Activated T-cell treated with anti-CD3 and anti-CD28 coated beads, Interleukin-2, amount 50 U/mL, for 72 hours (primary cell): ENCODE results near the gene TMEM108. TPM values are rescaled to one million over a fixed set of nuclear protein-coding genes. Genes with fewer than 3 reads are reported as not detected.

Experiments
- ATAC-seq, 2 donors: fragments of 150-1000 bp; cut with Tn5 transposase; replicated peaks in 1 of 2; 2 replicates each; pipeline ENCODE4 v1.10.0; 2021; ENCODE audit warnings: moderate library complexity in 2 of 2, mild to moderate bottlenecking in 1 of 2
- DNase-seq, 2 donors: peaks; one replicate each; pipeline ENCODE4 v3.0.0; 2021 to 2022; ENCODE audit warnings: mixed read lengths in 1 of 2
- H3K27ac Mint-ChIP-seq: one replicate; pipeline ENCODE4 v1.8.0; 2022; ENCODE audit warnings: mild to moderate bottlenecking, moderate library complexity, mixed read lengths
- H3K27me3 Mint-ChIP-seq: one replicate; pipeline ENCODE4 v1.8.0; 2022; ENCODE audit warnings: low read depth, mixed read lengths
- H3K36me3 Mint-ChIP-seq, 2 donors: one replicate each; pipeline ENCODE4 v1.8.0; 2022; ENCODE audit warnings: mixed read lengths in 2 of 2, mild to moderate bottlenecking in 1 of 2; ENCODE audit not compliant: insufficient read depth in 2 of 2
- H3K4me1 Mint-ChIP-seq: one replicate; pipeline ENCODE4 v1.8.0; 2022; ENCODE audit warnings: low read depth, mixed read lengths
- H3K4me3 Mint-ChIP-seq, 2 donors: one replicate each; pipeline ENCODE4 v1.8.0; 2022; ENCODE audit warnings: mild to moderate bottlenecking in 2 of 2, mixed read lengths in 2 of 2, moderate library complexity in 2 of 2
- H3K9me3 Mint-ChIP-seq, 2 donors: one replicate each; pipeline ENCODE4 v1.8.0; 2022; ENCODE audit warnings: mixed read lengths in 2 of 2
- total RNA-seq, 2 donors: library from RNA; stranded (reverse); gene quantifications; one replicate each; pipeline ENCODE4 v1.2.3, GENCODE V29; 2022

Gene TMEM108
- total RNA-seq, 2 donors from 2014 or later: 0.12 TPM; not detected in 1

- DNase-seq: no peak
- ATAC-seq: no peak
- peaks cover 14% of the 10 kb centered on the region for H3K27me3 Mint-ChIP-seq
- no peak overlapping the region for H3K27ac Mint-ChIP-seq
- H3K4me3 Mint-ChIP-seq: no peak overlapping the region
- H3K9me3 Mint-ChIP-seq: peaks cover 2% of the 10 kb centered on the region in 2 donors
- no peaks in the 10 kb centered on the region for H3K36me3 Mint-ChIP-seq
- H3K4me1 Mint-ChIP-seq: no peaks in the 10 kb centered on the region
Observed at GRCh38 chr3:133196527-133196926, 158.3 kb downstream of the TMEM108 start.

- no peak for ATAC-seq
- H3K27ac Mint-ChIP-seq: no peak overlapping the region
- peaks cover 2 to 3% of the 10 kb centered on the region in 2 donors for H3K9me3 Mint-ChIP-seq
- DNase-seq: no peak
- no peak overlapping the region for H3K4me3 Mint-ChIP-seq
- H3K36me3 Mint-ChIP-seq: no peaks in the 10 kb centered on the region
- H3K4me1 Mint-ChIP-seq: no peaks in the 10 kb centered on the region
- peaks cover 4% of the 10 kb centered on the region for H3K27me3 Mint-ChIP-seq
Observed at GRCh38 chr3:133197619-133198018, 159.4 kb downstream of the TMEM108 start.

- Mint-ChIP-seq H3K27me3 (peaks cover 20% of the 10 kb centered on the region), H3K27ac (no peak overlapping the region), H3K4me3 (no peak overlapping the region), H3K4me1 (peaks cover 13% of the 10 kb centered on the region), H3K9me3 (peaks cover 0 to 2% of the 10 kb centered on the region in 2 donors), H3K36me3 (no peaks in the 10 kb centered on the region)
- DNase-seq (no peak), ATAC-seq (no peak)
Observed at GRCh38 chr3:133206921-133207320, 168.7 kb downstream of the TMEM108 start.

GRCh38 chr3:133208184-133208583, 170.0 kb downstream of the TMEM108 start:
- Mint-ChIP-seq H3K27me3 (peaks cover 20% of the 10 kb centered on the region), H3K9me3 (peaks cover 0 to 2% of the 10 kb centered on the region in 2 donors), H3K36me3 (no peaks in the 10 kb centered on the region), H3K4me1 (peaks cover 13% of the 10 kb centered on the region), H3K27ac (no peak overlapping the region), H3K4me3 (no peak overlapping the region)
- no peak for ATAC-seq
- no peak for DNase-seq

- Mint-ChIP-seq H3K36me3 (no peaks in the 10 kb centered on the region), H3K27me3 (peaks cover 12% of the 10 kb centered on the region), H3K4me3 (peak overlapping the region; percentile 16 to 23), H3K27ac (no peak overlapping the region), H3K4me1 (peaks cover 13% of the 10 kb centered on the region), H3K9me3 (no peaks in the 10 kb centered on the region)
- ATAC-seq (peak; percentile 76 to 86), DNase-seq (peak; percentile 2 to 3)
Observed at GRCh38 chr3:133209871-133210550, 171.8 kb downstream of the TMEM108 start.

GRCh38 chr3:133210656-133211055, 172.5 kb downstream of the TMEM108 start:
- H3K27ac Mint-ChIP-seq: no peak overlapping the region
- H3K36me3 Mint-ChIP-seq: no peaks in the 10 kb centered on the region
- no peaks in the 10 kb centered on the region for H3K9me3 Mint-ChIP-seq
- H3K27me3 Mint-ChIP-seq: peaks cover 11% of the 10 kb centered on the region
- ATAC-seq: no peak
- no peak overlapping the region for H3K4me3 Mint-ChIP-seq
- H3K4me1 Mint-ChIP-seq: peaks cover 13% of the 10 kb centered on the region
- DNase-seq: no peak

- H3K27ac Mint-ChIP-seq: no peak overlapping the region
- H3K36me3 Mint-ChIP-seq: no peaks in the 10 kb centered on the region
- no peak for DNase-seq
Observed at GRCh38 chr3:133211449-133211848, 173.3 kb downstream of the TMEM108 start.

GRCh38 chr3:133211856-133212255, 173.7 kb downstream of the TMEM108 start:
- Mint-ChIP-seq H3K4me1 (peaks cover 13% of the 10 kb centered on the region), H3K27me3 (no peaks in the 10 kb centered on the region), H3K4me3 (no peak overlapping the region), H3K9me3 (peaks cover 0 to under 1% of the 10 kb centered on the region in 2 donors), H3K27ac (no peak overlapping the region), H3K36me3 (no peaks in the 10 kb centered on the region)
- ATAC-seq: no peak
- no peak for DNase-seq

More at GRCh38 chr3:133211449-133211848, 173.3 kb downstream of the TMEM108 start:
- ATAC-seq: no peak
- H3K27me3 Mint-ChIP-seq: peaks cover 3% of the 10 kb centered on the region
- H3K9me3 Mint-ChIP-seq: no peaks in the 10 kb centered on the region
- H3K4me1 Mint-ChIP-seq: peaks cover 13% of the 10 kb centered on the region
- no peak overlapping the region for H3K4me3 Mint-ChIP-seq

GRCh38 chr3:133213937-133214336, 175.7 kb downstream of the TMEM108 start:
- no peak overlapping the region for H3K27ac Mint-ChIP-seq
- peaks cover 3 to 6% of the 10 kb centered on the region in 2 donors for H3K9me3 Mint-ChIP-seq
- no peaks in the 10 kb centered on the region for H3K27me3 Mint-ChIP-seq
- H3K4me1 Mint-ChIP-seq: peaks cover 13% of the 10 kb centered on the region
- H3K4me3 Mint-ChIP-seq: no peak overlapping the region
- no peak for ATAC-seq
- H3K36me3 Mint-ChIP-seq: no peaks in the 10 kb centered on the region
- no peak for DNase-seq

GRCh38 chr3:133227813-133228212, 189.6 kb downstream of the TMEM108 start:
- Mint-ChIP-seq H3K27me3 (no peaks in the 10 kb centered on the region), H3K4me1 (no peaks in the 10 kb centered on the region), H3K4me3 (no peak overlapping the region), H3K27ac (no peak overlapping the region), H3K36me3 (peaks cover 2 to 5% of the 10 kb centered on the region in 2 donors), H3K9me3 (peaks cover 4 to 8% of the 10 kb centered on the region in 2 donors)
- DNase-seq: no peak
- ATAC-seq: no peak

- Mint-ChIP-seq H3K36me3 (peaks cover 0 to 2% of the 10 kb centered on the region in 2 donors), H3K27me3 (no peaks in the 10 kb centered on the region), H3K9me3 (peaks cover 2% of the 10 kb centered on the region in 2 donors), H3K27ac (no peak overlapping the region), H3K4me3 (no peak overlapping the region), H3K4me1 (no peaks in the 10 kb centered on the region)
- DNase-seq (no peak), ATAC-seq (no peak)
Observed at GRCh38 chr3:133230195-133230594, 192.0 kb downstream of the TMEM108 start.

GRCh38 chr3:133236901-133237300, 198.7 kb downstream of the TMEM108 start:
- Mint-ChIP-seq H3K27me3 (peaks cover 8% of the 10 kb centered on the region), H3K36me3 (no peaks in the 10 kb centered on the region), H3K4me1 (no peaks in the 10 kb centered on the region), H3K4me3 (no peak overlapping the region), H3K9me3 (no peaks in the 10 kb centered on the region), H3K27ac (no peak overlapping the region)
- no peak for ATAC-seq
- DNase-seq: no peak

GRCh38 chr3:133237380-133237779, 199.2 kb downstream of the TMEM108 start:
- ATAC-seq (no peak), DNase-seq (no peak)
- no peak overlapping the region for H3K4me3 Mint-ChIP-seq
- H3K36me3 Mint-ChIP-seq: no peaks in the 10 kb centered on the region
- H3K27me3 Mint-ChIP-seq: peaks cover 13% of the 10 kb centered on the region
- no peaks in the 10 kb centered on the region for H3K4me1 Mint-ChIP-seq
- no peaks in the 10 kb centered on the region for H3K9me3 Mint-ChIP-seq
- H3K27ac Mint-ChIP-seq: no peak overlapping the region

GRCh38 chr3:133238015-133238414, 199.8 kb downstream of the TMEM108 start:
- no peaks in the 10 kb centered on the region for H3K36me3 Mint-ChIP-seq
- DNase-seq: no peak
- peaks cover 20% of the 10 kb centered on the region for H3K27me3 Mint-ChIP-seq
- ATAC-seq: no peak
- no peak overlapping the region for H3K4me3 Mint-ChIP-seq
- H3K4me1 Mint-ChIP-seq: no peaks in the 10 kb centered on the region
- no peaks in the 10 kb centered on the region for H3K9me3 Mint-ChIP-seq
- no peak overlapping the region for H3K27ac Mint-ChIP-seq
